SK-N-MC (cell line): ENCODE data around the gene NETO2.

Experiments used
- DNase-seq: peaks from one replicate; pipeline ENCODE4 v3.0.0-alpha.2; 2011; ENCODE audit warnings: low read depth, low spot score
- H3K27ac ChIP-seq: fragments of 200-600 bp; sonication (generic); 2 replicates; pipeline ENCODE4 v1.5.1; 2016; ENCODE audit warnings: mixed run types
- H3K36me3 ChIP-seq: fragments of 200-600 bp; sonication (generic); 2 replicates; pipeline ENCODE4 v1.6.1; 2017; ENCODE audit warnings: antibody characterized with exemption, low read length, mixed read lengths; ENCODE audit not compliant: insufficient read depth
- H3K4me3 ChIP-seq: fragments of 200-600 bp; sonication (generic); 2 replicates; pipeline ENCODE4 v1.5.1; 2016
- H3K9ac ChIP-seq: fragments of 200-600 bp; sonication (generic); 2 replicates; pipeline ENCODE4 v1.8.0; 2017; ENCODE audit warnings: mixed run types, mixed read lengths; ENCODE audit not compliant: insufficient read length
- H3K9me3 ChIP-seq: fragments of 200-600 bp; sonication (generic); 2 replicates; pipeline ENCODE4 v1.6.1; 2017; ENCODE audit warnings: low read depth, mild to moderate bottlenecking, antibody characterized with exemption, low read length, moderate library complexity, mixed read lengths
- EZH2 ChIP-seq: fragments of 200-600 bp; sonication (generic); IDR thresholded peaks from one replicate; pipeline ENCODE4 v1.6.1; 2017; ENCODE audit warnings: antibody characterized with exemption
- FOXP2 ChIP-seq: optimal IDR thresholded peaks from 2 replicates; pipeline ENCODE3; 2011; ENCODE audit warnings: mild to moderate bottlenecking, moderate library complexity; ENCODE audit not compliant: insufficient read depth; ENCODE audit errors: extremely low read length, control extremely low read depth
- POLR2AphosphoS5 ChIP-seq: IDR thresholded peaks from 2 replicates; pipeline ENCODE4 v1.6.1; 2012; ENCODE audit warnings: mild to moderate bottlenecking, low read depth, low read length, borderline replicate concordance

Gene NETO2

DNA sequence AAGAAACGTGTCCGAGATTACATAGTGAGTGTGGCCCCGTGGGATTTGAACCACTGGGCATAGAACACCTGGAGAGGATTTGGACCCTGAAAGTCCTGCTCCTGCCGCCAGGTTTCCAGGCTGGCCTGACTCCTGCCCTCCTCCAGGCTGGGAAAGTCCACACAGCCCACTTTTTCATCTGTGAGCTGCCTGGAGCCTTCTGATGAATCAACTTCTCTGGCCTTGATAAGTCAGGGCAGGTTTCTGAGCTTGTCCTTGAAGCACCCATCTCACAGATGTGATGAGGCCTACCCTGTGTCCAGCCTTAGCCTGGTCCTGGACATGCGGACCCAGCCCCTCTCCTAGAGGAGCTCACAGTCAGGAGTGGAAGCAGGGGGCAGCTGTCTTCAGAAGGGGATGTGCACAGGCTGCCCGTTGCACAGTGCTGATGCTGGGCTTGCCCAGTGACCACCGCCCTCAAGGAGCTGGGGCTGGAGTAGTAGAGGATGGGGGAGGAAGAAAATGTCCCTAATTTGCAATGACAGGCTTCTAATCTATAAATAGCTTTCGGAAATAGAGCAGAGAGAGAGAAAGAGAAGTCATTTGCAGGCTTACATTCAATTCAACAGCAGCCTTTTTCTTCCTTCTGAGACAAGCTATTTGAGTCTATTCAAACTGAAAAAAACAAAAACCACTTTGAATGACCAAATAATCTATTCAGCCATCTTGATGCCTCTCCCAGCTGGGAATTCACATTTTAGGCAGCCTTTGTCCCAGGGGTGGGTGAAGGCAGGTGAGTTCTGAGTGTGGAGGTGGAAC lies 96.8 kb downstream of the NETO2 start:
- no peak overlapping the region for H3K9ac ChIP-seq
- no peak overlapping the region for H3K27ac ChIP-seq
- no peak for DNase-seq
- no peaks in the 10 kb centered on the region for H3K36me3 ChIP-seq
- H3K4me3 ChIP-seq = no peak overlapping the region
- H3K9me3 ChIP-seq = no peaks in the 10 kb centered on the region
- TF ChIP-seq EZH2 (no peak), POLR2AphosphoS5 (no peak), FOXP2 (no peak)

DNA sequence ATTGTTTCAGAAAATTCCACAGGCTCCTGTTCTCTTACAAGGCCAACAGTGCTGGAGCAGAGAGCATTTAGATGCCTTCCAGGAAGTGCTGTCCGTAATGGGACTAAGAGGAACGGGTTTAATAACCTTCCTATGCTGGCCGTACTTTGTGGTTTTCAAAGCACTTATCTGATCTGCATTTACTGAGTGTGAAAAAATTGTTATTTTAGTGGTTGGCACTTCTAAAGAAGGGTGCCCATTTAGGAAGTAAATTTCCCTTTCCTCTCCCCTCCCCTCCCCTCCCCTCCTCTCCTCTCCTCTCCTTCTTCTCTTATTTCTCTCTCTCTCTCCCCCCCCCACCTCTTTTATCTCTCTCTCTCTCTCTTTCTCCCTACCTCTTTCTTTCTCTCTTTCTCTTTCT lies 98.3 kb downstream of the NETO2 start:
- DNase-seq = no peak
- Histone ChIP-seq H3K4me3 (no peak overlapping the region), H3K9me3 (no peaks in the 10 kb centered on the region), H3K9ac (no peak overlapping the region), H3K27ac (no peak overlapping the region), H3K36me3 (no peaks in the 10 kb centered on the region)
- TF ChIP-seq EZH2 = no peak
- TF ChIP-seq POLR2AphosphoS5 = no peak
- TF ChIP-seq FOXP2 = no peak

DNA sequence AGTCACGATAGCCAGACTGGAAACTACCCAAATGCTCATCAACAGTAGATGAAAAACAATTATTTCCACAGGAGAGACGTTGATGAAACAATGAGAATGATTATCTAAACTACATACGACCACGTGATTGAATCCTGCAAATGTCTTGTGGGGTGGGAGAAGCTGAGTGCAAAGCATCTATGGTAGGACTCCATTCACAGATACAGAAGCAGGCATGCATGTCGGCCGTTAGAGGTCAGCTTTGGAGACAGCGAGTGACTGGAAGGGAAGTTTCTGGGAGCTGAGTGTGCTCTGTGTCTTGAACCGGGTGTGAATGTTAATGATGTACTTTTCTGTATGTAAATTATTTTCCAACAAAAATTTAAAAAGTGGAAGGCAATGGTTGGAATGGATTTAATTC lies 98.7 kb downstream of the NETO2 start:
- no peaks in the 10 kb centered on the region for H3K36me3 ChIP-seq
- H3K4me3 ChIP-seq = no peak overlapping the region
- TF ChIP-seq POLR2AphosphoS5 = no peak
- TF ChIP-seq EZH2 = no peak
- no peak for TF ChIP-seq FOXP2
- H3K9me3 ChIP-seq = no peaks in the 10 kb centered on the region
- no peak for DNase-seq
- no peak overlapping the region for H3K27ac ChIP-seq
- no peak overlapping the region for H3K9ac ChIP-seq

DNA sequence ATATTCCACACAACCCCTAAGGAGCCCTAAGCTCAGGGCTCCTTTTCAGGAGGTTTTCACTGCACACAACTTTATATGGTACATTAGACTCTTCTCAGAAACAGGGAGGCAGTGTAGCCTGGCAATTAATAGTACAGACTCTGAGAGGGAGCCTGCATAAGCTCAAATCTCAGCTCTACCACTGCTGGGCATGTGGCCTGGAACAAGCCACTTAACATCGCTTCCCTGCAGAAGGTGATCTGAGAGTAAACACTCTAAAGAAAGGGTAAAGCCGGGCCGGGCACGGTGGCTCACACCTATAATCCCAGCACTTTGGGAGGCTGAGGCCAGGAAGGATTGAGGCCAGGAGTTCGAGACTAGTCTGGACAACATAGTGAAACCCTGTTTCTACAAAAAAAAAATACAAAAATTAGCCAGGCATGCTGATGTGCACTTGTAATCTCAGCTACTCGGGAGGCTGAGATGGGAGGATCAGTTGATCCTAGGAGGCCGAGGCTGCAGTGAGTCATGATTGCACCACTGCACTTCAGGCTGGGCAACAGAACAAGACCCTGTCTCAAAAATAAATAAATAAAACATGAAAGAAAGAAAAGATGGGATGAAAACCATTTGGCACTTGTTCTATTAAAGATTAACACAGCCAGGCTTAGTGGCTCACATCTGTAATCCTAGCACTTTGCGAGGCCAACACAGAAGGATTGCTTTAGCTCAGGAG lies 99.6 kb downstream of the NETO2 start:
- no peaks in the 10 kb centered on the region for H3K9me3 ChIP-seq
- TF ChIP-seq EZH2 (no peak), FOXP2 (no peak), POLR2AphosphoS5 (no peak)
- no peak overlapping the region for H3K27ac ChIP-seq
- no peak for DNase-seq
- no peak overlapping the region for H3K9ac ChIP-seq
- no peaks in the 10 kb centered on the region for H3K36me3 ChIP-seq
- no peak overlapping the region for H3K4me3 ChIP-seq

DNA sequence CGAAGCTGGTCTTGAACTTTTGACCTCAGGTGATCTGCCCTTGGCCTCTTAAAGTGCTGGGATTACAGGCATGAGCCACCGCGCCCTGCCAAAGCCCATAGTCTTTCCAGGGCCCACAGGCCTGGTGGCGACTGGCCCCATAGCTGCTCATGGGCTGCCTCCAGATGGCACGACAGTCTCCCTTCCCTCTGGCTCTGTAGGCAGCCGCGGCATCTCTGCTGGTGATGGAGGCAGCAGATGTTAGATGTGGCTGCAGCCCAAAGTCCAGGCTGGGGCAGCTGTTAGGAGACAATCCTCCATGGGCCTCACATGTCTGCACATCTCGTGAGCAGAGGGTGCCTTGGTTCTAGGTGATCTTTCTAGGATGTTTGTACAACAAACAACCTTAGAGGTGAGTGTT lies 100.5 kb downstream of the NETO2 start:
- no peak overlapping the region for H3K4me3 ChIP-seq
- no peaks in the 10 kb centered on the region for H3K9me3 ChIP-seq
- H3K36me3 ChIP-seq = no peaks in the 10 kb centered on the region
- no peak overlapping the region for H3K9ac ChIP-seq
- no peak for DNase-seq
- H3K27ac ChIP-seq = no peak overlapping the region
- no peak for TF ChIP-seq POLR2AphosphoS5
- no peak for TF ChIP-seq EZH2
- TF ChIP-seq FOXP2 = no peak

DNA sequence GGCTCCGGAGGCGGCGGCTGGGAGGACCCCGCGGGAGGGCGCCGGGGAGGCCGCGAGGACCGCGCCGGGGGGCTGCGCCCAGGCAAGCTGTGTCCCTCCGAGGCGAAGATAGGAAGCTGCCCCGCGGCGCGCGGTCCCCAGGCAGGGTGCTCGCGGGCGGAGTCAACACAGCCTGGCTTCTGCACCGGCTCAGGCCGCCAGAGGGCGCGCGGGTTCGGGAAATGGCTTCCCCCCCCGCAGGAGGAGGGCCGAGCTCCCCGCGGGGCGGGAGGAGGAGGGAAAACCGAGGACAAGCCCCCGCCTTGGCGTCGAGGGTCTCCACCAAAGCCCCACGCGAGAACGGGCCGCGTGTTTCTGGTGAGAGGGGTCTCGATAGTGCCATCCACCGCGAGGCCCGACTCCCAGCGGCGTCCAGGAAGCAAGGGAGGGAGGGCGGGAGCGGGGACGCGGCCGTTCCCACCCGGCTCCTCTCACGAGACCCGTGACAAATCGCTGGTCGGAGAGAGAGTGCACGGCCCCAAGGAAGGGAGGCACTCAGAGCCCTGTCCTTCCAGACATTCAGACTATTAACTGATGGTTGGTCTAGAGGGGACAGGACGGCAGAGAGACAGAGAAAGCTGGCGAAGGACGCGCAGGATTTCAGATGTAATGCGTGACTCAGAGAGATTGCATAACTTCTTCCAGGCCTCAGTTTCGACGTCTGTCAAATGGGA lies 105.8 kb downstream of the NETO2 start:
- Histone ChIP-seq H3K9ac (no peak overlapping the region), H3K4me3 (peak overlapping the region; percentile 71), H3K9me3 (no peaks in the 10 kb centered on the region), H3K36me3 (no peaks in the 10 kb centered on the region), H3K27ac (no peak overlapping the region)
- TF ChIP-seq POLR2AphosphoS5 (no peak), EZH2 (no peak), FOXP2 (no peak)
- no peak for DNase-seq

DNA sequence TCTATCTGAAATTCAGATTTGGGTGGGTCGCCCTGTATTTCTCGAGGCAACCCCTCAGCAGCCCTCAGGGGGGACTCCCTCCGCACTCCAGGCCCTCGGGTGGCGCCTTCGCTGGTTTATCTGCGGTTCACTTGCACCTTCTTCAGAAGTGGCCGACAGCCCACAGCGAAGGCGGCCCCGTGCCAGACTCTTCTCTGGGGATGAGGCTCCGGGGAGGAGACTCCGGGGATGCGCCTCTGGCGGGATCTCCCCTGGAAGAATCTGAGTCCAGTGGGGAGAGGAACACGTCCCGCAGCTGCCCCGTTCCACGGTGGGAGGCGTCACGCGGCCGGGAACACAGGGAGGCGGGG lies 106.4 kb downstream of the NETO2 start:
- TF ChIP-seq EZH2 (no peak), POLR2AphosphoS5 (no peak), FOXP2 (no peak)
- no peak for DNase-seq
- Histone ChIP-seq H3K27ac (no peak overlapping the region), H3K4me3 (peak overlapping the region; percentile 71), H3K9ac (no peak overlapping the region), H3K36me3 (no peaks in the 10 kb centered on the region), H3K9me3 (no peaks in the 10 kb centered on the region)

DNA sequence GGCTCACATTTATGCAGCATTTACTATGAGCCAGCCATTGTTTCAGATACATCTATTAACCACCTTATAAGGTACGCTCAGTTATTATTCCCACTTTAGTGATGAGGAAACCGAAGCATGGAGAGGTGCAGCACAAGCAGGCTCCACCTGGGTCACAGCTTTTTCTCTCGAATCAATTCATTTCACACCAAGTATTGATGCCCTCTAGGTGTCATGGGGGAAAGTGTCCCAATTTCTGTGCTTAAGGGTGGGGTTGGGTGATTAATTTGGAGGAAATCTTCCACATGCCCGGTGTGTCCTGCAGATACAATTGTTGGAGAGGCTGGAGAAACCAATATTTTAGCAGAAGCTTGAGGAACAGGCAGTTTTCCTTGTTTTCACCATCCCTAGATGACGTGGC lies 107.5 kb downstream of the NETO2 start:
- Histone ChIP-seq H3K27ac (no peak overlapping the region), H3K4me3 (no peak overlapping the region), H3K36me3 (no peaks in the 10 kb centered on the region), H3K9ac (no peak overlapping the region), H3K9me3 (no peaks in the 10 kb centered on the region)
- DNase-seq = no peak
- no peak for TF ChIP-seq FOXP2
- TF ChIP-seq EZH2 = no peak
- TF ChIP-seq POLR2AphosphoS5 = no peak
